ENCODE results near the gene EFNA1.

DNA sequence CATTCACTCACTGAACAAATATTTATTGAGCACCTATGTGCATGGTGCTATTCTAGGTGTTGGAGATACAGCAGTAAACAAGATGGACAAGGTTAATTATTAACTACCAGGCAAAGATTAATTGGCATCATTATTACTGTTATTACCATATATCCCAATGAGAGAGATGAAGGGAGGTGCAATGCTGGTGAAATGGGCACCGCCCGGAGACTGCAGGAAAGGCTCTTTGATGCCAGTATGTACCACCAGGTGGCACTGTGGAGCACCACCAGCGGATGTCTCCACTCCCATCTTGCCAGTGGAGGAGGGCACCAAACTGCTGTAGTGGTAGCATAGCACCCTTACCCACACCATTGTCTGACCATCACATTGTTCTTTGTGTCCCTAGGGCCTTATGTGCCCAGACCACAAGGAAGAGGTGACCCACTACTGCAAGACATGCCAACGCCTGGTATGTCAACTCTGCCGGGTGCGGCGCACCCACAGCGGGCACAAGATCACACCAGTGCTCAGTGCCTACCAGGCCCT lies 48.9 kb downstream of the EFNA1 start:
- TF ChIP-seq GATA2 (IDR thresholded peaks at IDR 0.05; ENCODE audit: insufficient read depth, insufficient read length, low read depth, low read length) (no peak), POLR2A (IDR thresholded peaks at IDR 0.05; ENCODE audit: low read depth, low read length) (no peak), EZH2 (IDR thresholded peaks at IDR 0.05; ENCODE audit: borderline replicate concordance, low read depth, low read length, severe bottlenecking) (no peak)
- TF ChIP-seq, protein P1, sequence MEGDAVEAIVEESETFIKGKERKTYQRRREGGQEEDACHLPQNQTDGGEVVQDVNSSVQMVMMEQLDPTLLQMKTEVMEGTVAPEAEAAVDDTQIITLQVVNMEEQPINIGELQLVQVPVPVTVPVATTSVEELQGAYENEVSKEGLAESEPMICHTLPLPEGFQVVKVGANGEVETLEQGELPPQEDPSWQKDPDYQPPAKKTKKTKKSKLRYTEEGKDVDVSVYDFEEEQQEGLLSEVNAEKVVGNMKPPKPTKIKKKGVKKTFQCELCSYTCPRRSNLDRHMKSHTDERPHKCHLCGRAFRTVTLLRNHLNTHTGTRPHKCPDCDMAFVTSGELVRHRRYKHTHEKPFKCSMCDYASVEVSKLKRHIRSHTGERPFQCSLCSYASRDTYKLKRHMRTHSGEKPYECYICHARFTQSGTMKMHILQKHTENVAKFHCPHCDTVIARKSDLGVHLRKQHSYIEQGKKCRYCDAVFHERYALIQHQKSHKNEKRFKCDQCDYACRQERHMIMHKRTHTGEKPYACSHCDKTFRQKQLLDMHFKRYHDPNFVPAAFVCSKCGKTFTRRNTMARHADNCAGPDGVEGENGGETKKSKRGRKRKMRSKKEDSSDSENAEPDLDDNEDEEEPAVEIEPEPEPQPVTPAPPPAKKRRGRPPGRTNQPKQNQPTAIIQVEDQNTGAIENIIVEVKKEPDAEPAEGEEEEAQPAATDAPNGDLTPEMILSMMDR (IDR thresholded peaks at IDR 0.05; ENCODE audit: extremely low read depth in 1 of 2, insufficient read depth in 1 of 2, low read depth in 1 of 2, low read length in 2 of 2), result peak; percentile 90 to 91
